ENCODE data around the gene C14orf119. TPM values are rescaled to one million over a fixed set of nuclear protein-coding genes. Genes with fewer than 3 reads are reported as not detected.
A peak's percentile ranks its signal among the peaks of the same experiment; 100 is the strongest.

The C14orf119 gene
- total and polyA plus RNA-seq, 9 of the 15 experiments (the other 6 are each of a cell fraction or from before 2014, with no cell fraction given) = 36.7 to 251 (median 51.8) TPM

- TF ChIP-seq MNT (conservative IDR thresholded peaks at IDR 0.05) (no peak), ZNF280A (IDR thresholded peaks at IDR 0.05; ENCODE audit: low read depth, partially characterized antibody) (no peak), HINFP (tag; conservative IDR thresholded peaks at IDR 0.05; ENCODE audit: low read depth) (peak; percentile 77), SIN3A (IDR thresholded peaks at IDR 0.05; ENCODE audit: borderline replicate concordance in 2 of 2, control insufficient read depth in 1 of 2, low read depth in 2 of 2, low read length in 2 of 2) (peak in 1 of 2 experiments; percentile 24; a peak in 2 of 4 replicates), NONO (IDR thresholded peaks at IDR 0.05; ENCODE audit: low read depth in 2 of 2, low read length in 1 of 2) (peak in 1 of 2 experiments; percentile 44; a peak in 1 of 4 replicates), CBFB (CRISPR knock-in tag; IDR thresholded peaks at IDR 0.05) (no peak), PURB (CRISPR knock-in tag; IDR thresholded peaks at IDR 0.05; ENCODE audit: low read depth) (no peak), FOXO4 (CRISPR knock-in tag; IDR thresholded peaks at IDR 0.05) (no peak), NCOA6 (IDR thresholded peaks at IDR 0.05) (0 out of 2 replicates have a peak, but pooled peaks have one; percentile 18), PBX2 (CRISPR knock-in tag; IDR thresholded peaks at IDR 0.05; ENCODE audit: low read depth) (no peak), PBX2 (tag; conservative IDR thresholded peaks at IDR 0.05; ENCODE audit: low read depth) (no peak), KLF10 (CRISPR knock-in tag; IDR thresholded peaks at IDR 0.05) (no peak), GABPA (tag; conservative IDR thresholded peaks at IDR 0.05; ENCODE audit: low read depth) (no peak), SAP30 (IDR thresholded peaks at IDR 0.05; ENCODE audit: borderline replicate concordance, insufficient read depth, low read depth, low read length, poor library complexity, severe bottlenecking) (no peak), KAT2B (IDR thresholded peaks at IDR 0.05; ENCODE audit: low read depth, low read length) (no peak), CBFA2T3 (IDR thresholded peaks at IDR 0.05) (no peak)
Observed at GRCh38 chr14:23056956-23057756, 38.1 kb upstream of the C14orf119 start, which contains the start of gene CDH24 (continued).

Data from K562 (cell line).